ENCODE measurements around the gene DLX6. TPM values are rescaled to one million over a fixed set of nuclear protein-coding genes. Genes with fewer than 3 reads are reported as not detected.

DLX6 gene
- total and polyA plus RNA-seq, 12 donors: 0.15 to 0.41 TPM; not detected in 10

GRCh38 chr7:97043281-97043680 lies 37.9 kb downstream of the DLX6 start:
- Histone ChIP-seq H3K4me3 (no peak overlapping the region), H3K27ac (no peak overlapping the region), H3K9me3 (replicated peaks in 1 of 3) (no peaks in the 10 kb centered on the region), H3K4me1 (replicated peaks in 1 of 2) (no peaks in the 10 kb centered on the region), H3K36me3 (replicated peaks in 1 of 2) (no peaks in the 10 kb centered on the region), H3K27me3 (peaks cover 13% of the 10 kb centered on the region)
- 54 to 57% (median 55%) methylated on average over 2 of the region's 2 CpGs for WGBS, 4 donors
- intact Hi-C loops (cut with DNase I): no loop called here
- DNase-seq: no peak
- TF ChIP-seq, protein P1, sequence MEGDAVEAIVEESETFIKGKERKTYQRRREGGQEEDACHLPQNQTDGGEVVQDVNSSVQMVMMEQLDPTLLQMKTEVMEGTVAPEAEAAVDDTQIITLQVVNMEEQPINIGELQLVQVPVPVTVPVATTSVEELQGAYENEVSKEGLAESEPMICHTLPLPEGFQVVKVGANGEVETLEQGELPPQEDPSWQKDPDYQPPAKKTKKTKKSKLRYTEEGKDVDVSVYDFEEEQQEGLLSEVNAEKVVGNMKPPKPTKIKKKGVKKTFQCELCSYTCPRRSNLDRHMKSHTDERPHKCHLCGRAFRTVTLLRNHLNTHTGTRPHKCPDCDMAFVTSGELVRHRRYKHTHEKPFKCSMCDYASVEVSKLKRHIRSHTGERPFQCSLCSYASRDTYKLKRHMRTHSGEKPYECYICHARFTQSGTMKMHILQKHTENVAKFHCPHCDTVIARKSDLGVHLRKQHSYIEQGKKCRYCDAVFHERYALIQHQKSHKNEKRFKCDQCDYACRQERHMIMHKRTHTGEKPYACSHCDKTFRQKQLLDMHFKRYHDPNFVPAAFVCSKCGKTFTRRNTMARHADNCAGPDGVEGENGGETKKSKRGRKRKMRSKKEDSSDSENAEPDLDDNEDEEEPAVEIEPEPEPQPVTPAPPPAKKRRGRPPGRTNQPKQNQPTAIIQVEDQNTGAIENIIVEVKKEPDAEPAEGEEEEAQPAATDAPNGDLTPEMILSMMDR (IDR thresholded peaks at IDR 0.05): no peak
- no peak for TF ChIP-seq POLR2A (IDR thresholded peaks at IDR 0.05)

Small RNA genes lying within 50 kb of the gene (small RNA-seq; reads per million reads assigned to genes)
- gene RF01778 (0 reads per million in 2 donors), gene RF01887 (0 reads per million in 2 donors), gene RF01888 (0 reads per million in 2 donors)

Other genes with a start within 250 kb of the DLX6 start
- under 1 TPM in 4 of 9 donors, not detected in 5; 0.11 to 0.55 (median 0.29) TPM for gene DLX5, start 19.3 kb downstream of the DLX6 start, total RNA-seq
- under 1 TPM; 0.15 to 0.30 (median 0.24) TPM for gene DLX5, start 19.3 kb downstream of the DLX6 start, polyA plus RNA-seq
- 10 to 100 TPM in 7 of 9 donors, 1 to 10 TPM in 2; 5.2 to 23.2 (median 18.2) TPM for gene SDHAF3, start 112.1 kb downstream of the DLX6 start, total RNA-seq
- 10 to 100 TPM in 1 of 3 donors, 1 to 10 TPM in 2; 5.7 to 35.0 (median 6.0) TPM for gene SDHAF3, start 112.1 kb downstream of the DLX6 start, polyA plus RNA-seq